Kidney tubule cell (primary cell): ENCODE measurements around the gene ADAM23.
"Not testable (repeated sequence)": the region's sequence is repeated elsewhere in the genome, so short reads cannot be mapped to it uniquely, and the experiment has no call there.

Source experiments
- DNase-seq: peaks from one replicate; pipeline ENCODE4 v3.0.0-alpha.2; 2018; ENCODE audit warnings: low spot score

ADAM23 gene

DNA sequence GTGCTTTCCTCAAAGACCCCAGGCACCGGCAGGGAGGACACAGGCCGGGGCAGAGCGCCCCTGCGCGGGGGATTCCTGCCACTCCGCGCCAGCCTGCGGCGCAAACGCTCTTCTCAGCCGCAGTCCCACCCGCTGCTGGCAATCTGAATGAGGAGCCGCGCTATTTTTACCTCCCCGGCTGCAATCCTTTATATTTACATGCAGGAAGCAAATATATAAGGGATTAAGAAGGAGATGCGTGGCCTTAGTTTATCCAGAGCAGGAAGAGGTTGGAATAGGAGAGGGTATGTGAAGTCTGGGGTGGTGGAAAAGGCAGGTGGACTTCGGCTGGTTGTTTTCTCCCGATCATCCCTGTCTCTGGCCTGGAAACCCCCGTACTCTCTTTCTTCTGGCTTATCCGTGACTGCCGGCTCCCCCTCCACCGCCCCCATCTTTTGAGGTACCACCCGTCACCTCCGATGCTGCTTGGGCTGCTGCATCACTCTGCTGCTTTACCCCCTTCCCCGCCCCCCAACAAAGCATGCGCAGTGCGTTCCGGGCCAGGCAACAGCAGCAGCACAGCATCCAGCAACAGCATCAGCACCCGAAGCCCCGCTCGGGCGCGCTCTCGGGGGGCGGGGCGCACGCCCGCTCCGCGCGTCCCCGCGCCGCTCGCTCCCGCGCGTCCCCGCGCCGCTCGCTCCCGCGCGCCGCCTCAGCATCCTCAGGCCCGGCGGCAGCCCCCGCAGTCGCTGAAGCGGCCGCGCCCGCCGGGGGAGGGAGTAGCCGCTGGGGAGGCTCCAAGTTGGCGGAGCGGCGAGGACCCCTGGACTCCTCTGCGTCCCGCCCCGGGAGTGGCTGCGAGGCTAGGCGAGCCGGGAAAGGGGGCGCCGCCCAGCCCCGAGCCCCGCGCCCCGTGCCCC, at the start of gene ADAM23:
TSS of gene ADAM23 (plus strand) at position 700 of the 902 bp plus-strand sequence. CDS start 335 bp downstream, outside the sequence.
- DNase-seq: peak; percentile 3

- DNase-seq: no peak
Observed at GRCh38 chr2:206396211-206396610, 47.1 kb upstream of the ADAM23 start.

DNA sequence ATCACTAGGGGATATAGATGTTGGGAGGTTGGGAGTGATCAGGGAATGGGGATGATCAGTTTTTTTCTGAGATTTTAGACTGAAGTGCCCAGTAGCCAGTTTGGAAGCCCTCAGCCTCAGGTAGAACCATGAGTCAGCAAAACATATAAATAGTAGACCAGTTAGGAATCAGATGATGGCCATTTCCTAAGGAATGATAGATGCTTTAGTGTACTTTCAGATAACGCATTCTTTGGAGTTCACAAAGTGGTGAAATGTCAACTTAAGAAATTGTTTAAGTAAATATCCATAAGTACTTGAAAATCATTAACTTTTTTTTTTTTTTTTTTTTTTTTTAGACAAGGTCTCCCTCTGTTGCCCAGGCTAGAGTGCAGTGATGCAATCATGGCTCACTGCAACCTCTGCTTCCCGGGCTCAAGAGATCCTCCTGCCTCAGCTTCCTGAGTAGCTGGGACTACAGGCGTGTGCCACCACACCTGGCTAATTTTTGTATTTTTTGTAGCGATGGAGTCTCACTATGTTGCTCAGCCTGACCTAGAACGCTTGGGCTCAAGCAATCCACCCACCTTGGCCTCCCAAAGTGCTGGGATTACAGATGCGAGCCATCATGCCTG, 40.3 kb upstream of the ADAM23 start:
- DNase-seq: not testable (repeated sequence)

- no peak for DNase-seq
Observed at GRCh38 chr2:206408323-206409320, 34.7 kb upstream of the ADAM23 start.

DNA sequence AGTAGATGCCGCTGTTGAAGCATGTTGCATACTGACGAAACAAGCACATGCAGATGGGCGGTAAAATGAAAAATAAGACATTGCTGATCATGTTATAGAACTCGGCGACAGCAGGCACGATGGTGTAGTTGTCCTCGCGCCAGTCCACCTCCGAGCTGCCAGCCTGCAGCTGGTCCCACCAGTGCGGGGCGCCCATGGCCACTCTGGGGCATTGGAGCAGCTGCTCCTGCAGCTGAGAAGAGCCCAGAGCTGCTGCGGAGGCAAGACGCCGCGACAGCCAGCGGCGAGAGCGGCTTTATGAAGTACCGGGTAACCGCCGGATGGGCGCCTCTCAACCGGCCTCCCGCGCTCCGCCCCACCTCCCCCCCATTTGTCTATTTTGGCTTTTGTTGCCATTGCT, 32.6 kb upstream of the ADAM23 start:
- DNase-seq: no peak

GRCh38 chr2:206415618-206416243, 27.6 kb upstream of the ADAM23 start:
- DNase-seq: no peak

DNA sequence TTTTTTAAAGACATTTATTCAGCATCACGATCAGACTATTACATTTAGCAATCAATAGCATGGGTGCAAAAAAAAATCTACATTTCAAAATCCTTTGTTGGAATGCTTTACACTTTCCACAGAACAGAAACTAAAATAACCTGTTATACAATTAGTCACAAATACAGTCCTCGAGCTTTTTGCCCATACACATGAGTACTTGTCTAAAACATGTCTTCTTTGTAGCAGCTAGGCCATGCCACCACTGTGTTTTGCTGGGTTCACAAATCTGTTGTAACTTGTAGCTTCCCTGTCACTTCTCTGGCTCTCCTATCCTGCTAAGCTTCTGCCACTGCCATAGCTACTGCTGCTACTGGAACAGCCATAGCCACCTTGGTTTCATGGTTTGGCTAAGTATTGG, 24.4 kb upstream of the ADAM23 start:
- DNase-seq: no peak

DNA sequence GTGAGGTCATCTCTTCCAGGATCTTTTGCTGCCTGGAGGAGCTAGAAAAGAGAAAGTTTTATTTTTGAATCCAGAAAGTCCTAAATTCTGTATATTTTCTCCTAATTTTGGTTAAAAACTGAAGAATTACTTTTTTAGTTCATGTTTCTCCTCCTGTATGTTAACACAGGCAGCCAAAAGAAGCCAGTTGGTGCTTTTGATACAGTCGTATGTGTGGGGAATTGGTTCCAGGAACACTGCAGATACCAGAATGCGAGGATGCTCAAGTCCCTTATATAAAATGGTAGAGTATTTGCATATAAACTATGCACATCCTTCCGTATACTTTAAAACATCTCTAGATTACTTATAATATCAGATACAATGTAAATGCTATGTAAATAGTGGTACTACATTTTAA, 22.6 kb upstream of the ADAM23 start:
- DNase-seq: no peak

- DNase-seq: no peak
Observed at GRCh38 chr2:206422493-206422892, 20.8 kb upstream of the ADAM23 start.

DNA sequence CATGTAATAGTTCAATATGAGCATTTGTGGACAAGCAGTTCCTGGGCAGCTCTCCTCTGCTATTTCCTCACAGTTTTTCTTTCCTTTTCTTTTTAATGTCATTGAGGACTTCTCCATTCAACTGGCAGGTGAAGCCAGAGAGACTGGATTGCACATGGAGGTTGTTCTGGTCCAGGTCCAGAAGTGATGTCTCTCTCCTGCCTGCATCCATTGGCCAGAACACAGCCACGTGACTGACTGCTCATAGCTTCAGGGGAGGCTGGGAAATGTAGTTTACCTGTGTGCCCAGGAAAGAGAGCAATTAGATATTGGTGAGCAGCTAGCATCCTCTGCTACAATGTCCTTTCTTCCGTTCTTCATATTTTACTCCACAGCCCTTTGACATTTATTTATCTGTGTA, 20.2 kb upstream of the ADAM23 start:
- DNase-seq: no peak

DNA sequence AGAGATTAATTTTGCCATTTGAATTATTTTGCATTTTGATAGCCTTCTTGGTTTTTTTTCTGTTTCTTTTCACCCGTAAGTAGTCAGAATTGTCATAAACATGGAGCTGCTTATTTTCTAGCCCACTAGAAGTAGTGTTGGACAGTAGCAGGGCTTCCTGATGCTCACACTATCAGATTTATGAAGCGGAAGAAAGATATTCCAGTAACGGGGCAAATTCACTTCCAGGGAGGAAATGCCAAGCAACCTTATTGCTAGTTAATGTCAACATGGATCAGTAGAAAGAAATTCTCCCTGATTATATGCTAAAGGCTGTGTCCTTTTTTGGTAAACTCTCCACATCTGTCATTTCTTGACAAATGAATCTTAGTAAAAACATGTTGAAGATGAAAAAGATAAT, 19.2 kb upstream of the ADAM23 start:
- no peak for DNase-seq

DNA sequence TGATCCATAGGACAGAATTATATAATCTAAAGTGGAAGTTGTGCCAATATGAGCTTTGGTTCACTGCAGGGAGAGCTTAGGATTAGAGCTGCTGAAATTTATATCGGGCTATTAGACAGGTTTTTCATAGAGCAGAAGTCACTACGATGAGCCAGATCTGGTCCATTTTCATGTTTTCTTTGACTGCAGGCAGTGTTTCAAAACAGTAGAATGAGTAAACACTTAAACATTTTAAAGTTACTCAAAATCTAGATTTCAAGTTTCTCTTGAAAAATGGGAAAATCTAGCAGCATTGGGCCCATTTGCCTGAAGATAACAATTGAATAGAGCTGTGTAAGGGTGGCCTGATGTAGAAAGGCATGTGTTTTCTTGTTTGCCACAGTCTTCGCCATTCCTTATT, 14.5 kb upstream of the ADAM23 start:
- DNase-seq: no peak

DNA sequence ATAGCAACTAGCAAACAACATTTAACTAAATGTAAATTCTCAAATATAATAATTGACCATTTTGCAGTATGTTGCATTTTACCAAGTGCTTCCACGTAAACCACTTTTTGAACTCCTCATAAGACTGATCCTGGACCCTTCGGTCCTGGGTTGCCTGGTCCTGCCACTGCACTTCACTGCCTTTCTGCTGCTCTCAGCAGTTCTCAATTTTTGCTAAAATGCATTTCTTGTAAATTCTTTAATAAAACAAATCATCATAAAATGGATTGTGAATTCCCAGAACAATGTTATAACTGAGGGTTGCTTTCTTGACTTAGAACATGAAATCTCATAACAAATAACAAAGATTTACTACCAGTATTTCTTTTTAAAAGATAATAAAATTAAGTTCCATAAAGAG, 12.9 kb upstream of the ADAM23 start:
- DNase-seq: no peak

- DNase-seq: no peak
Observed at GRCh38 chr2:206431439-206431838, 11.9 kb upstream of the ADAM23 start.

DNA sequence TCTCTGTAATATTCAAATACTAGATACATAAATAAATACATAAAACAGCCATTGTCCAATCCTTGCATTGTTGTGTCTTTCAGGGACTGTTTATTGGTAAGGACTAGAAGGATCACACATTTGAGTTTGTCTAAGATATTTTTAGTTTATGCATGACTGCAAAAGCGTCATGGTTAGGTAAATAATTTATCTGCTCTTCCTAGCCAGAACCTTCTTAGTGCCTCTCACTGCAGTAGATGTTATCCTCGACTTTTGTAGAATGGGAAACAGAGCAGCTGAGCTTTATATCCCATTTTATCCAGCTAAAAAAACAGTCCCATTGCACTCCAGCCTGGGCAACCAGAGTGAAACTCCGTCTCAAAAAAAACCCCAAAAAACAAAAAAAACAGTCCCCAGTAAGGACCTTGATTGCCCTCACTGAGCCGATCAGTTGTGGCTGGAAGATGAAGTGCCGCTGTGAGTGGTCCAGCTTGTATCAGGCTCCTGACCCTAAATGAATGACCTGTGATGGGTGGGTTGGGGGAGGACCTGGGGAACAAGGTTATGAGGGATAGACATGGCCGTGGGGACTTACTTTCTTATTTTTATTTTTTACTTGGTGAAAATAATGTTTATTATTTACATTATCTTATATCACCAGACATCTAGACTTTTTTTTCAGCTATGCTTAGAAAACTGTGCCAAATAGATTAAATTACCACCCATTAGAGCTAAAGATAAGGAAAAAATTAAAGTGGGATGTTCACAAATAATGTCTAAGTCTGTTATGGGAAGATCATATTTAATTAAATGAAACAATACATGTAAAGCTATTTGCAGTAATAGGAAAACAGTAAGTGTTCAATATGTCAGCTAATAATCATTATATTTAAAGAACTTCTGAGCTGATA, 10.9 kb upstream of the ADAM23 start:
- peak; percentile 16 for DNase-seq

GRCh38 chr2:206433190-206433589, 10.1 kb upstream of the ADAM23 start:
- no peak for DNase-seq

DNA sequence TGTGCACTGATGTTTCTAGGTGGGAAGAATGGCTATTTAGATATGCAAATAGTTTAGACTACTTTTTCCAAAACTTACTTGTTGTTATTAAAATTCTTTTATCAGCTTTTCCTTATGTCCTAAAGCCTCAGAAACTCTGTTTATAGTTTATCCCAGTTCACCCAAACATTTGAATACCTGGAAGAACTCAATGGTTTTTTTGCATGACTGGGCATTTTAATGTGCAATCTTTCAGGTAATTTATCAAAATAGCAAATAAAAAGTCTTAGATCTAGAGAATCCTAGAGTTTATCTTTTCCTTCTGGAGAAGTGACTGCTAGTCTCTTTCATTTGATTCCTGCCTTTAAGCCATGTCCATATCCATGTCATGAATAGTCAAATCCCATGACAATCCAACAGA, 9.6 kb upstream of the ADAM23 start:
- DNase-seq: no peak

- DNase-seq: no peak
Observed at GRCh38 chr2:206435742-206436141, 7.6 kb upstream of the ADAM23 start.

- DNase-seq: no peak
Observed at GRCh38 chr2:206438196-206438724, 5.1 kb upstream of the ADAM23 start.

- no peak for DNase-seq
Observed at GRCh38 chr2:206442474-206442832, 879 bp upstream of the ADAM23 start.
